ENCODE data around the gene C1QTNF12.

DNA sequence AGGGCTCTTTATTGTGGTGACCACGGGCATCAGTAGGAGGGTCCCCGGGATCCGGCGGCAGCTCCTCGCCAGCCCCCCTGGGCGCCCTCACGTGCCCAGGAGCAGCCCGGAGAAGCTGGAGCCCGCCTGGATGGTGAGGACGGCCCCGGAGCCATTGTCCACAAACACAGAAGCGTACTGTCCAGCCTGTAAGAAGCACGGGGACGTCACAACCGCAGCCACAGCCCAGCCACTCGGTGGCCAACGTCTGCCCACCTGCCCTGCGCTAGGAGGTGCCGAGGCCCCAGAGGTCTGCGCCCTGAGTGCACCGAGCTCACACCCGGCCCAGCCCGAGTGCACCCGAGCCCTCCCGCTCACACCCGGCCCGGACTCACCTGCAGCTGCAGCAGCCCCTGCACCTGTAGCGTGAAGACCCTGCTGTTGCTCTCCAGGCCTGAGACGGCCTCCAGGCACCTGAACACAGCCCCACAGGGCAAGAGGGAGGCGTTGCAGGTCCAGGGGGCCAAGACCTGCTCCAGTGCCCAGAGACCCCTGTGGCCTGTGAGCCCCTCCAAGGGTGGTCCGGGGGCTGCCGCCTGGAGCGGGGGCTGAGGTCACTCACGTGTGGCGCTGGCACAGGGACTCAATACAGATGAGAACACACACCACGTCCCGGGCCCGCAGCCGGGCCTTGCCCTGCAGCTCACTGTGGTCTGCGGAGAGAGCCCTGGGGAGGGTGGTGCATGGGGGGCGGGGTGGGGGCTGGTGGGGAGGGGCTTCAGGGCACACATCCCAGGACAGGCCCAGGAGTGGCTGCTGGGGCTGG, 3.9 kb downstream of the C1QTNF12 start:
- TF ChIP-seq CTCF (IDR thresholded peaks at IDR 0.05; ENCODE audit: low read length): no peak
- TF ChIP-seq EZH2 (optimal IDR thresholded peaks at IDR 0.05; ENCODE audit: low read depth, low read length): no peak

All from MM.1S (cell line).